ENCODE measurements around the gene RASL12. TPM values are rescaled to one million over a fixed set of nuclear protein-coding genes. Genes with fewer than 3 reads are reported as not detected.
"Not testable (repeated sequence)": the region's sequence is repeated elsewhere in the genome, so short reads cannot be mapped to it uniquely, and the experiment has no call there.

RASL12 gene
- total RNA-seq, 1 donor from 2014 or later = not detected

GRCh38 chr15:65034719-65035118, 33.1 kb downstream of the RASL12 start:
- no peak for DNase-seq (ENCODE audit: low spot score)
- Mint-ChIP-seq H3K9me3 (no peaks in the 10 kb centered on the region), H3K27me3 (ENCODE audit: insufficient read depth) (peaks cover 18% of the 10 kb centered on the region), H3K36me3 (ENCODE audit: low read depth) (no peaks in the 10 kb centered on the region), H3K4me1 (ENCODE audit: low read depth) (peaks cover 13% of the 10 kb centered on the region), H3K4me3 (no peak overlapping the region), H3K27ac (no peak overlapping the region)
- intact Hi-C loops (cut with micrococcal nuclease) = loop anchor here (5.0 kb wide), 2 partner anchors 153 to 353 kb away; partner anchors contain the start of gene CLPX

- no peak overlapping the region for H3K4me3 Mint-ChIP-seq
- no peak overlapping the region for H3K27ac Mint-ChIP-seq
- DNase-seq (ENCODE audit: low spot score) = no peak
- peaks cover 18% of the 10 kb centered on the region for H3K27me3 Mint-ChIP-seq (ENCODE audit: insufficient read depth)
- no peaks in the 10 kb centered on the region for H3K9me3 Mint-ChIP-seq
- H3K4me1 Mint-ChIP-seq (ENCODE audit: low read depth) = peaks cover 13% of the 10 kb centered on the region
- H3K36me3 Mint-ChIP-seq (ENCODE audit: low read depth) = no peaks in the 10 kb centered on the region
- intact Hi-C loops (cut with micrococcal nuclease) = loop anchor here (1.0 to 5.0 kb wide), 6 partner anchors 45 to 354 kb away; partner anchors contain the start of genes CLPX, PARP16 and RNU5A-1
Observed at GRCh38 chr15:65033659-65034269, 34.0 kb downstream of the RASL12 start.

- peaks cover 16% of the 10 kb centered on the region for H3K27me3 Mint-ChIP-seq (ENCODE audit: insufficient read depth)
- no peak overlapping the region for H3K4me3 Mint-ChIP-seq
- H3K27ac Mint-ChIP-seq = no peak overlapping the region
Observed at GRCh38 chr15:65032801-65033537, 34.8 kb downstream of the RASL12 start.

GRCh38 chr15:65029736-65030208, 38.0 kb downstream of the RASL12 start:
- DNase-seq (ENCODE audit: low spot score) = no peak
- H3K36me3 Mint-ChIP-seq (ENCODE audit: low read depth) = peaks cover 10% of the 10 kb centered on the region
- intact Hi-C loops (cut with micrococcal nuclease) = loop anchor here (2.0 to 5.0 kb wide), 4 partner anchors 19 to 358 kb away; partner anchors contain the start of genes CLPX and PDCD7
- H3K4me3 Mint-ChIP-seq = peak overlapping the region; percentile 76
- peaks cover 25% of the 10 kb centered on the region for H3K4me1 Mint-ChIP-seq (ENCODE audit: low read depth)
- peak overlapping the region; percentile 51 for H3K27ac Mint-ChIP-seq
- H3K9me3 Mint-ChIP-seq = no peaks in the 10 kb centered on the region
- peaks cover 16% of the 10 kb centered on the region for H3K27me3 Mint-ChIP-seq (ENCODE audit: insufficient read depth)

More at GRCh38 chr15:65032801-65033537, 34.8 kb downstream of the RASL12 start:
- intact Hi-C loops (cut with micrococcal nuclease) = loop anchor here (1.0 to 5.0 kb wide), 6 partner anchors 45 to 354 kb away; partner anchors contain the start of genes CLPX, PARP16 and RNU5A-1
- no peak for DNase-seq (ENCODE audit: low spot score)
- Mint-ChIP-seq H3K36me3 (ENCODE audit: low read depth) (no peaks in the 10 kb centered on the region), H3K9me3 (no peaks in the 10 kb centered on the region), H3K4me1 (ENCODE audit: low read depth) (peaks cover 20% of the 10 kb centered on the region)

GRCh38 chr15:65028921-65029735, 38.7 kb downstream of the RASL12 start, which contains the start of gene MTFMT:
MTFMT (minus strand) TSS chr15:65029639; CDS start chr15:65029613, 26 bp downstream.
- Mint-ChIP-seq H3K9me3 (no peaks in the 10 kb centered on the region), H3K4me1 (ENCODE audit: low read depth) (peaks cover 23% of the 10 kb centered on the region), H3K27ac (peak within 1 kb of the TSS; percentile 78), H3K27me3 (ENCODE audit: insufficient read depth) (peaks cover 16% of the 10 kb centered on the region), H3K4me3 (peak within 1 kb of the TSS; percentile 89), H3K36me3 (ENCODE audit: low read depth) (peaks cover 14% of the 10 kb centered on the region)
- peak; percentile 83 for DNase-seq (ENCODE audit: low spot score)
- intact Hi-C loops (cut with micrococcal nuclease) = loop anchor here (1.0 to 2.0 kb wide), 3 partner anchors 20 to 104 kb away; partner anchors contain the start of gene PDCD7

- DNase-seq (ENCODE audit: low spot score) = no peak
- H3K36me3 Mint-ChIP-seq (ENCODE audit: low read depth) = peaks cover 14% of the 10 kb centered on the region
- intact Hi-C loops (cut with micrococcal nuclease) = loop anchor here (1.0 to 2.0 kb wide), 3 partner anchors 20 to 104 kb away; partner anchors contain the start of gene PDCD7
- H3K9me3 Mint-ChIP-seq = no peaks in the 10 kb centered on the region
- H3K4me3 Mint-ChIP-seq = peak overlapping the region; percentile 89
- H3K27ac Mint-ChIP-seq = peak overlapping the region; percentile 78
- peaks cover 15% of the 10 kb centered on the region for H3K4me1 Mint-ChIP-seq (ENCODE audit: low read depth)
- peaks cover 16% of the 10 kb centered on the region for H3K27me3 Mint-ChIP-seq (ENCODE audit: insufficient read depth)
Observed at GRCh38 chr15:65028338-65028737, 39.5 kb downstream of the RASL12 start.

GRCh38 chr15:65027593-65027992, 40.2 kb downstream of the RASL12 start:
- H3K27ac Mint-ChIP-seq = no peak overlapping the region
- H3K4me3 Mint-ChIP-seq = peak overlapping the region; percentile 89
- DNase-seq (ENCODE audit: low spot score) = no peak
- H3K27me3 Mint-ChIP-seq (ENCODE audit: insufficient read depth) = peaks cover 16% of the 10 kb centered on the region
- intact Hi-C loops (cut with micrococcal nuclease) = no loop called here
- H3K36me3 Mint-ChIP-seq (ENCODE audit: low read depth) = peaks cover 16% of the 10 kb centered on the region
- peaks cover 11% of the 10 kb centered on the region for H3K4me1 Mint-ChIP-seq (ENCODE audit: low read depth)
- H3K9me3 Mint-ChIP-seq = no peaks in the 10 kb centered on the region

GRCh38 chr15:65026756-65027155, 41.0 kb downstream of the RASL12 start:
- Mint-ChIP-seq H3K4me3 (no peak overlapping the region), H3K27ac (no peak overlapping the region), H3K27me3 (ENCODE audit: insufficient read depth) (peaks cover 10% of the 10 kb centered on the region), H3K4me1 (ENCODE audit: low read depth) (peaks cover 11% of the 10 kb centered on the region), H3K9me3 (no peaks in the 10 kb centered on the region), H3K36me3 (ENCODE audit: low read depth) (peaks cover 16% of the 10 kb centered on the region)
- intact Hi-C loops (cut with micrococcal nuclease) = no loop called here
- DNase-seq (ENCODE audit: low spot score) = no peak

- peaks cover 33% of the 10 kb centered on the region for H3K36me3 Mint-ChIP-seq (ENCODE audit: low read depth)
- no peak for DNase-seq (ENCODE audit: low spot score)
Observed at GRCh38 chr15:65021488-65021887, 46.3 kb downstream of the RASL12 start.

GRCh38 chr15:65020419-65020818, 47.4 kb downstream of the RASL12 start:
- Mint-ChIP-seq H3K4me1 (ENCODE audit: low read depth) (no peaks in the 10 kb centered on the region), H3K9me3 (no peaks in the 10 kb centered on the region), H3K27ac (no peak overlapping the region), H3K4me3 (no peak overlapping the region), H3K27me3 (ENCODE audit: insufficient read depth) (no peaks in the 10 kb centered on the region), H3K36me3 (ENCODE audit: low read depth) (peaks cover 32% of the 10 kb centered on the region)
- intact Hi-C loops (cut with micrococcal nuclease) = no loop called here
- no peak for DNase-seq (ENCODE audit: low spot score)

More at GRCh38 chr15:65021488-65021887, 46.3 kb downstream of the RASL12 start:
- Mint-ChIP-seq H3K27ac (no peak overlapping the region), H3K4me3 (no peak overlapping the region), H3K9me3 (no peaks in the 10 kb centered on the region), H3K27me3 (ENCODE audit: insufficient read depth) (no peaks in the 10 kb centered on the region), H3K4me1 (ENCODE audit: low read depth) (no peaks in the 10 kb centered on the region)
- intact Hi-C loops (cut with micrococcal nuclease) = no loop called here

- H3K4me1 Mint-ChIP-seq (ENCODE audit: low read depth); H3K27me3 Mint-ChIP-seq (ENCODE audit: insufficient read depth); H3K4me3 Mint-ChIP-seq; H3K27ac Mint-ChIP-seq; H3K9me3 Mint-ChIP-seq; DNase-seq (ENCODE audit: low spot score); intact Hi-C loops (cut with micrococcal nuclease): not testable (repeated sequence)
- peaks cover 37% of the 10 kb centered on the region for H3K36me3 Mint-ChIP-seq (ENCODE audit: low read depth)
Observed at GRCh38 chr15:65011198-65011597, 56.6 kb downstream of the RASL12 start.

GRCh38 chr15:65008983-65009382, 58.8 kb downstream of the RASL12 start:
- no peaks in the 10 kb centered on the region for H3K27me3 Mint-ChIP-seq (ENCODE audit: insufficient read depth)
- peaks cover 8% of the 10 kb centered on the region for H3K9me3 Mint-ChIP-seq
- H3K27ac Mint-ChIP-seq = no peak overlapping the region
- intact Hi-C loops (cut with micrococcal nuclease) = no loop called here
- H3K4me1 Mint-ChIP-seq (ENCODE audit: low read depth) = peaks cover 4% of the 10 kb centered on the region
- no peak overlapping the region for H3K4me3 Mint-ChIP-seq
- DNase-seq (ENCODE audit: low spot score) = no peak
- peaks cover 34% of the 10 kb centered on the region for H3K36me3 Mint-ChIP-seq (ENCODE audit: low read depth)

Measured in activated T-helper 1 cell treated with anti-CD3 and anti-CD28 coated beads, Interleukin-12 subunit alpha, Interleukin-12 subunit beta, Interleukin-2, Interleukin-4 antibody, amounts not matched to agents 30 ng/mL and 10 ng/mL and 1 ng/mL, durations not matched to agents 14 hours and 24 hours and 36 hours (primary cell).